Dedifferentiated amniotic fluid mesenchymal stem cell (primary cell): ENCODE results near the gene VWA7.

Experiments used
- DNase-seq: peaks from one replicate; pipeline ENCODE4 v3.0.0-alpha.2; 2016; ENCODE audit errors: extremely low spot score

VWA7 gene

GRCh38 chr6:31729979-31730630 is 47.0 kb downstream of the VWA7 start:
- peak; percentile 78 for DNase-seq

DNA sequence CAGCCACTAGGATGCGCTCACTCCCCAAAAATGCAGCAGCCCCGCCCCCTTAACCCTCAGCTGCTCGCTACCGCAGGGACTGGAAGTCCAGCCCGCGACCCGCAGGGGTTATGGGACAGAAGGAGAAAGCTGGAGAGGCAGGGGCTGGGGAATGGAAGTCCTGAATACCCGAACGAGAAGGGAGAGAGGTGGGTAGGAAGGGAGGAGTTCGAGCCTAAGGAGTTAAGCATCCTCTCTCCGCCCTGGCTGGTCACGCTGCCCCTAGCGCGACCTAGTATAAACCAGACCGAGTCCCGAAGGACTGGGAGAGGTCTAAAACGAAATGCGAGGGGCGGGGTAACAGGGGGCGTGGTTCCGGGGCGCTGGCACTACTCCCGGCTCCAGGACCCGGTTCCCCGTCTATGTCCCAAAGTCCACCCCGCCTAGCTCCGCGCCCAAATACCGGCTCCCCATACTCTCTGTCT is 47.6 kb downstream of the VWA7 start:
- peak; percentile 84 for DNase-seq

DNA sequence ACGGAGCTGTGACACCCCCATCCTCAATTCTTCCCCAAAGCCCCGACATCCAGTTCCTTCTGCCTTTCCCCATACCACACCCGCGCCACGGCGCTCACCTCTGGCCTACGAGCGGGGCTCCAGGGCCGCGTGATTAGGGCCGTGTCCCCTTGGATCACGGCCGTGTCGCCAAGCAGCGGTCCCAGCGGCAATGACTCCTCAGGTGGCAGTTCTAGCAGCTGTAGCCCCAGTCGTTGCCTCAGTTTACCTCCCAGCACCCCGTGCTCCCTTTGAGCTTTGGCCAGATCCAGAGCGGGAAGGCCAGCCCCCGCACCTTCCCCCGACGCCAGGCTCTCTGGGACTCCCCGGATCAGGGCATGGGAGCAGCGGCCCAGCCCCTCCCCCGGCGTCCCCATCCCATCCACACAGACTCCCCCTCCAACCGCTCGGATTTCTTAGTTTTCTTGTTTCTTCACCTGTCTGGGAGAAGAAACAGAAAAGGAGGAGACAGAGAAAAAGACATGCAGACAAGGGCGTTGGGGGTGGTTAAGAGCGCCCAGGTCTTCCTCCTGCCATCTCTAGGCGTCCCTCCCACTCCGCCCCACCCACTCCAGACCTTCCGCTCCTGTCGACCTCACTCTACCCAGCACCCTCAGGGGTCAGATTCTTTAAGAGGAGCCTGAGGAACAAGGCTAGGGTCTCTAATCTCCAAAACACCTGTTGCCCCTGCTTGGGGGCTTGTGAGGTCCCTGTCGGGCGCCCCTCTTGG is 48.2 kb downstream of the VWA7 start, which contains the start of gene DDAH2:
Gene DDAH2 (minus strand): TSS at position 533 of the 748 bp plus-strand sequence. CDS start 138 bp downstream, at position 395.
- DNase-seq, result no peak

- DNase-seq, result no peak
These were observed 49.1 kb downstream of the VWA7 start for GRCh38 chr6:31727717-31728671.

DNA sequence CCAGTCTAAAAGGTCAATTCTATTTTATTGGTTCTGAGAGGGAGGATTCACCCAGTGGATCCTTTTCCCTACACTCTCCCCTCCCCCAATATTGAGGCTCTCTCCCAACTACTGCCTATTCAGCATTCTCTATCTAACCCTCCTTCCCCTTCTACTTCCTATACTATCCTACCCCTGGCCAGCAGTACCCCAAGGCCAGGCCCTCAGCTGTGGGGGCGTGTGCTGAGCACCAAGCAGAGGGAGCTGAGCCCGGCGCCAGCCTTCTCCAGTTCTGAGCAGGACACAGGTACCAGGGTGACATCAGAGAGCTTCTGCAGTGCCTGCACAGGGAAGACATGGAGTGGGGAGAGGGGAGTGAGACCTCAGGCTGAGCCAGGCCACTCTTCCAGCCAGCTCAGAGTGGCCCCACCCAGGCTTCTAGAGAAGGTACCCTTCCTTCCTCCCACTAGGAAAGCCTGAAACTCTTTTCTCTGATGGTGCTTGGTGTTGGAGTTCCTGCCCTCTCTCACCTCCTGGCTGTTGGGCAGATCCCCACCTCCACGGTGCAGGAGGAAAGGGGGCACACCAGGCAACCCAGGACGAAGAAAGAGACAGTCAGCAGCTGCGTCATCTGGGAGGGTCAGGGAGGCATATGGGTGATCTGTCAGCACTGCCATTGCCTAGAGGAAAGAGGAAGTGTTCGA is 50.0 kb downstream of the VWA7 start:
- DNase-seq, result no peak

GRCh38 chr6:31725502-31726350 is 51.4 kb downstream of the VWA7 start:
- DNase-seq, result no peak

DNA sequence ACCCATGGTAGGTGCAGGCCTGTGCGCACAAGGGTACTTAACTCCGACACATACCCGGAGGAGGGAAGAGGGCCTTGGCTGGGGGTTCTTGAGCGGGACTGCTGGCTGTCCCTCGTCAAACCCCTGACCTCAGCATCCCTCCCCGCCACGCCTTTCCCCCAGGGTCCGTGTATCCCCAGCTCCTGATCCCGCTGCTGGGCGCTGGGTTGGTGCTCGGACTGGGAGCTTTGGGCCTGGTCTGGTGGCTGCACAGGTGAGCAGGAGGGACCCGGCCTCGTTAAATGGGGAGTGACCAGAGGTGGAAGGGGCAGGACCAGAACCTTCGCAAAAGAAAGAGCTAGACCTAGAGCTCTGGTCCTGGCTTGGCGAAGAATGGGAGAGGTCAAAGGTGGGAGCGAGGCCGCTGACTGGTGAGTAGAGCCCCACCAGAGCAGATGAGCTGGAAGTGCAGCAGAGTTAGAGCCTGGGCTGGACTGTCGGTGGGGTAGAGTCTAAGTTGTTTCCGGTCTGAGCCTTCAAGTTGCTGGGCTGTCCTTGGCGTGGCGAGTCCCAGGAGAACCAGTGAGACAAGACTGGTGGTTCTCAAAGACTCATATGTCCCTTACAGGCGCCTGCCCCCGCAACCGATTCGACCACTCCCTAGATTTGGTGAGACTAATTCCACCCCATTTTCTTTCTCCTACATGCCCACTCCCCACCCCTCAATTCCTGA is 53.0 kb downstream of the VWA7 start:
- DNase-seq, result no peak

DNA sequence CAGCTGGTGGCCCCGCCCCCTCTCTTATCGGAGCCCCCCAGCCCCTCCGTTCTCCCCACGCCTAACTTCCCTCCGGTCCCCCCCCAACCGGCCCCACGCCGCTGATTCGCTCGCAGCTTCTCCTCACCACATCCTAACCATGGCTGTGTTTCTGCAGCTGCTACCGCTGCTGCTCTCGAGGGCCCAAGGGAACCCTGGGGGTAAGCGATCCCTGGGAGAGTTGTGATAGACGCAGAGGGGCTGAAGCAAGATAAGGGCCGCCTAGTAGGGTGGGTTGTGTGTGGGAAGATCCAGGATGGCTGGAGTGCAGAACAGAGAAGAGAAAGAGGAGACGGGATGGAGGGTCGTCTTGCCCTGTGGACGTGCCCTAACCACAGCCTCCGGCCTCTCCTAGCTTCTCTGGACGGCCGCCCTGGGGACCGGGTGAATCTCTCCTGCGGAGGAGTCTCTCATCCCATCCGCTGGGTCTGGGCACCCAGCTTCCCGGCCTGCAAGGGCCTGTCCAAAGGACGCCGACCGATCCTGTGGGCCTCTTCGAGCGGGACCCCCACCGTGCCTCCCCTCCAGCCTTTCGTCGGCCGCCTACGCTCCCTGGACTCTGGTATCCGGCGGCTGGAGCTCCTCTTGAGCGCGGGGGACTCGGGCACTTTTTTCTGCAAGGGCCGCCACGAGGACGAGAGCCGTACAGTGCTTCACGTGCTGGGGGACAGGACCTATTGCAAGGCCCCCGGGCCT is 53.7 kb downstream of the VWA7 start, which contains the start of gene MPIG6B:
Gene MPIG6B (plus strand): TSS at position 129 of the 735 bp plus-strand sequence. CDS start 11 bp downstream, at position 140.
- DNase-seq, result no peak

- DNase-seq, result no peak
These were observed 55.0 kb downstream of the VWA7 start for GRCh38 chr6:31722173-31722572.

DNA sequence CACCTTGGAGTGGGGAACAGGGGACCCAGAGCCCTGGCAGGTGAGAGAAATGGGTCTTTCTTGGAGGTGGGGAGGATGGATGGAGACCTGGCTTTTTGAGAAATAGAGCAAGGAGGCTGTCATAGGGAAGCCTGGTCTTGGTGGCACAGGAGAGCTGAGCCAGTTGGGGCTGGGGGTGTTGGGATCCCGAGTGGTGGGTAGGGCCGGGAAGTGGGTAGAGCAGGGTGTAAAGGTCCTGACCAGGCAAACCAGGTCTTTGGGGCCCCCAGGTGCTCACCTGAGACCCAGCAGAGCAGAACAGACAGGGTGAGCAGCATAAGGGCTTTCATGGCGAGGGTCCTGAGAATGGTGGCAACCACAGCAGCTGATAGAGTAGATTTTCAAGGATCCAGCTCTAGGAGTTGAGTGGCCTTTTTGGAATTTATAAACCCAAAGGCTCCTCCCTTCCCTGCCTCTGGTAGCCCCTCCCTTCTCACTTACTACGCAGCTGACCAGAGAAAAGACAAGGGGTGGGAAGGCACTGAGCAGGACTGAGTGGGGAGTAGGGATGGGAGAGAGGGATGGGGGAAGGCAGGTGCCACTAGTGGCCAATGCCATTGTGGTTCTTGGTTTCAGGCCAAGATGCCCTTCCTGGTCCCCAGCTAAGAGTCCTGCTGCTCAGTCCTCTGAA is 55.6 kb downstream of the VWA7 start, which contains the start of gene LY6G6C:
Gene LY6G6C (minus strand): TSS at position 396 of the 670 bp plus-strand sequence. CDS start 67 bp downstream, at position 329.
- DNase-seq, result no peak

DNA sequence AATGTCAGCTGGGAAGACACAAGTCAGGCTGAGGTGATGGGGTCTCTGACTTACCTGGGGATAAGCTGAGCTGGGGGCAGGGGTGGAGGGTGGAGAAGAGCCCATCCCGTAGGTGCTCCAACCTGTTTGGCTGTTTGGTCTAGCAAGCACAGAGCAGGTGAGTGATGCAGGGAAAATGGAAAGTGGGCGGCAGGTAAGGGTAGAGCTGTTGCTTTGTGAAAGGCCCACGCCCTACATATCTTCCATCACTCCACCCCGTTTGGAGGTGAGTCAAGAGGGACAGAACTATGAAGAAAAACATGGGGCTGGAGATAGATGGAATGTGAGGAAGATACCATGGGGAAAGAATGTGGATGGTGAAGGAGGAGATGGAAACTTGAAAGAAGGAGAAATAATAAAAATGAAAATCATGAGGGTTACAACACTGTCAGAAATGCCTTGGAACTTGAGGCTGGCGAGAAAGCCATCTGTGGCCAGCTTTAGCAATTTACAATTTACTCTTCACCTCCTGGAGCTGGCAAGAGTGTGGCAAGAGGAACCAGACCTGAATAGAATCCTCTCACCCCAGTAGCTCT is 56.8 kb downstream of the VWA7 start:
- no peak for DNase-seq

- DNase-seq, result no peak
These were observed 58.1 kb downstream of the VWA7 start for GRCh38 chr6:31719001-31719400.

GRCh38 chr6:31718265-31718664 is 58.9 kb downstream of the VWA7 start:
- DNase-seq, result no peak

- DNase-seq, result no peak
These were observed 59.5 kb downstream of the VWA7 start for GRCh38 chr6:31717499-31718222.
